Activated T-helper 1 cell treated with anti-CD3 and anti-CD28 coated beads, Interleukin-12 subunit alpha, Interleukin-12 subunit beta, Interleukin-2, Interleukin-4 antibody, amounts not matched to agents 30 ng/mL and 10 ng/mL and 1 ng/mL, durations not matched to agents 14 hours and 24 hours and 36 hours (primary cell): ENCODE measurements around the gene MMP20. TPM values are rescaled to one million over a fixed set of nuclear protein-coding genes. Genes with fewer than 3 reads are reported as not detected.
"Not testable (repeated sequence)": the region's sequence is repeated elsewhere in the genome, so short reads cannot be mapped to it uniquely, and the experiment has no call there.

Experiments
- DNase-seq: peaks from one replicate; pipeline ENCODE4 v3.0.0; 2021; ENCODE audit warnings: low spot score
- H3K27ac Mint-ChIP-seq: one replicate; pipeline ENCODE4 v1.8.0; 2021; ENCODE audit warnings: mild to moderate bottlenecking, mixed read lengths
- H3K27me3 Mint-ChIP-seq: one replicate; pipeline ENCODE4 v1.8.0; 2022; ENCODE audit warnings: mild to moderate bottlenecking, moderate library complexity, mixed read lengths; ENCODE audit not compliant: insufficient read depth
- H3K36me3 Mint-ChIP-seq: one replicate; pipeline ENCODE4 v1.8.0; 2021; ENCODE audit warnings: low read depth, mixed read lengths
- H3K4me1 Mint-ChIP-seq: one replicate; pipeline ENCODE4 v1.8.0; 2021; ENCODE audit warnings: low read depth, mixed read lengths
- H3K4me3 Mint-ChIP-seq: one replicate; pipeline ENCODE4 v1.8.0; 2021; ENCODE audit warnings: mild to moderate bottlenecking, moderate library complexity, mixed read lengths
- H3K9me3 Mint-ChIP-seq: one replicate; pipeline ENCODE4 v1.8.0; 2021; ENCODE audit warnings: mixed read lengths
- intact Hi-C: fragments of 100-400 bp; cut with micrococcal nuclease; formaldehyde crosslinking; loops from one replicate; pipeline ENCODE4 v1.15.1; 2024
- total RNA-seq: library from RNA; stranded (reverse); gene quantifications from 2 replicates; pipeline ENCODE4 v1.2.3, GENCODE V29; 2022

The MMP20 gene
- total RNA-seq, 1 donor from 2014 or later = not detected

- Mint-ChIP-seq H3K4me3 (no peak overlapping the region), H3K27ac (no peak overlapping the region), H3K36me3 (no peaks in the 10 kb centered on the region), H3K9me3 (no peaks in the 10 kb centered on the region), H3K27me3 (peaks cover 22% of the 10 kb centered on the region), H3K4me1 (no peaks in the 10 kb centered on the region)
- intact Hi-C loops = no loop called here
- no peak for DNase-seq
These were observed 14.5 kb upstream of the MMP20 start for GRCh38 chr11:102639656-102640055.

- H3K4me1 Mint-ChIP-seq = no peaks in the 10 kb centered on the region
- no peaks in the 10 kb centered on the region for H3K36me3 Mint-ChIP-seq
- no peak for DNase-seq
- H3K27ac Mint-ChIP-seq = no peak overlapping the region
- intact Hi-C loops = no loop called here
- no peak overlapping the region for H3K4me3 Mint-ChIP-seq
- no peaks in the 10 kb centered on the region for H3K9me3 Mint-ChIP-seq
- peaks cover 19% of the 10 kb centered on the region for H3K27me3 Mint-ChIP-seq
These were observed 12.6 kb upstream of the MMP20 start for GRCh38 chr11:102637731-102638130.

GRCh38 chr11:102633385-102634026 lies 8.4 kb upstream of the MMP20 start:
- H3K4me1 Mint-ChIP-seq = no peaks in the 10 kb centered on the region
- intact Hi-C loops = no loop called here
- H3K36me3 Mint-ChIP-seq = no peaks in the 10 kb centered on the region
- H3K9me3 Mint-ChIP-seq = no peaks in the 10 kb centered on the region
- H3K27ac Mint-ChIP-seq = no peak overlapping the region
- peaks cover 11% of the 10 kb centered on the region for H3K27me3 Mint-ChIP-seq
- no peak overlapping the region for H3K4me3 Mint-ChIP-seq
- DNase-seq = no peak

GRCh38 chr11:102632026-102632425 lies 6.9 kb upstream of the MMP20 start:
- intact Hi-C loops = no loop called here
- no peak for DNase-seq
- Mint-ChIP-seq H3K27me3 (peaks cover 16% of the 10 kb centered on the region), H3K4me3 (no peak overlapping the region), H3K4me1 (no peaks in the 10 kb centered on the region), H3K27ac (no peak overlapping the region), H3K9me3 (no peaks in the 10 kb centered on the region), H3K36me3 (no peaks in the 10 kb centered on the region)

- DNase-seq = no peak
- Mint-ChIP-seq H3K4me3 (no peak overlapping the region), H3K9me3 (no peaks in the 10 kb centered on the region), H3K4me1 (no peaks in the 10 kb centered on the region), H3K27me3 (peaks cover 19% of the 10 kb centered on the region), H3K27ac (no peak overlapping the region), H3K36me3 (no peaks in the 10 kb centered on the region)
- intact Hi-C loops = no loop called here
These were observed 5.7 kb upstream of the MMP20 start for GRCh38 chr11:102630598-102631448.

- H3K27ac Mint-ChIP-seq, H3K9me3 Mint-ChIP-seq, intact Hi-C loops, H3K4me1 Mint-ChIP-seq, H3K36me3 Mint-ChIP-seq, H3K4me3 Mint-ChIP-seq, DNase-seq: not testable (repeated sequence)
- H3K27me3 Mint-ChIP-seq = peaks cover 20% of the 10 kb centered on the region
These were observed 4.8 kb upstream of the MMP20 start for GRCh38 chr11:102629908-102630307.

- no peak for DNase-seq
- Mint-ChIP-seq H3K36me3 (no peaks in the 10 kb centered on the region), H3K27ac (no peak overlapping the region), H3K27me3 (peaks cover 23% of the 10 kb centered on the region), H3K4me1 (no peaks in the 10 kb centered on the region), H3K4me3 (no peak overlapping the region), H3K9me3 (no peaks in the 10 kb centered on the region)
- intact Hi-C loops = no loop called here
These were observed 1.5 kb upstream of the MMP20 start for GRCh38 chr11:102626676-102627075.

- DNase-seq = no peak
- Mint-ChIP-seq H3K4me1 (no peaks in the 10 kb centered on the region), H3K36me3 (no peaks in the 10 kb centered on the region), H3K27ac (no peak overlapping the region), H3K27me3 (peaks cover 26% of the 10 kb centered on the region), H3K9me3 (no peaks in the 10 kb centered on the region), H3K4me3 (no peak overlapping the region)
- intact Hi-C loops = no loop called here
These were observed 1.1 kb downstream of the MMP20 start for GRCh38 chr11:102623998-102624397.

GRCh38 chr11:102623128-102623527 lies 2.0 kb downstream of the MMP20 start:
- Mint-ChIP-seq H3K4me3 (no peak overlapping the region), H3K9me3 (no peaks in the 10 kb centered on the region), H3K4me1 (no peaks in the 10 kb centered on the region), H3K27ac (no peak overlapping the region), H3K27me3 (peaks cover 23% of the 10 kb centered on the region), H3K36me3 (no peaks in the 10 kb centered on the region)
- DNase-seq = no peak
- intact Hi-C loops = no loop called here

- intact Hi-C loops = no loop called here
- Mint-ChIP-seq H3K4me1 (no peaks in the 10 kb centered on the region), H3K4me3 (no peak overlapping the region), H3K27me3 (peaks cover 19% of the 10 kb centered on the region), H3K27ac (no peak overlapping the region), H3K36me3 (no peaks in the 10 kb centered on the region), H3K9me3 (no peaks in the 10 kb centered on the region)
- no peak for DNase-seq
These were observed 2.9 kb downstream of the MMP20 start for GRCh38 chr11:102622258-102622657.

GRCh38 chr11:102620818-102621561 lies 4.1 kb downstream of the MMP20 start:
- no peaks in the 10 kb centered on the region for H3K9me3 Mint-ChIP-seq

GRCh38 chr11:102620179-102620578 lies 5.0 kb downstream of the MMP20 start:
- no peak for DNase-seq
- intact Hi-C loops = no loop called here
- Mint-ChIP-seq H3K27ac (no peak overlapping the region), H3K9me3 (no peaks in the 10 kb centered on the region), H3K27me3 (peaks cover 12% of the 10 kb centered on the region), H3K36me3 (no peaks in the 10 kb centered on the region), H3K4me1 (no peaks in the 10 kb centered on the region), H3K4me3 (no peak overlapping the region)

More at GRCh38 chr11:102620818-102621561, 4.1 kb downstream of the MMP20 start:
- H3K27ac Mint-ChIP-seq = no peak overlapping the region
- no peak for DNase-seq
- no peaks in the 10 kb centered on the region for H3K4me1 Mint-ChIP-seq
- intact Hi-C loops = no loop called here
- H3K4me3 Mint-ChIP-seq = no peak overlapping the region
- H3K27me3 Mint-ChIP-seq = peaks cover 13% of the 10 kb centered on the region
- no peaks in the 10 kb centered on the region for H3K36me3 Mint-ChIP-seq

- DNase-seq = no peak
- H3K27me3 Mint-ChIP-seq = peaks cover 7% of the 10 kb centered on the region
- H3K36me3 Mint-ChIP-seq = no peaks in the 10 kb centered on the region
- peaks cover 7% of the 10 kb centered on the region for H3K4me1 Mint-ChIP-seq
- intact Hi-C loops = no loop called here
- no peaks in the 10 kb centered on the region for H3K9me3 Mint-ChIP-seq
- no peak overlapping the region for H3K4me3 Mint-ChIP-seq
- H3K27ac Mint-ChIP-seq = no peak overlapping the region
These were observed 7.6 kb downstream of the MMP20 start for GRCh38 chr11:102617466-102618008.
